Mucosa of stomach (tissue), 1 donor: ENCODE results near the gene ATP1B1.
A peak's percentile ranks its signal among the peaks of the same experiment; 100 is the strongest.

Experiments used
- H3K27me3 ChIP-seq: one replicate; pipeline ENCODE4 v1.7.0; 2013; ENCODE audit warnings: mild to moderate bottlenecking, low read length; ENCODE audit not compliant: control insufficient read depth, insufficient read depth
- H3K36me3 ChIP-seq: one replicate; pipeline ENCODE4 v1.7.0; 2013; ENCODE audit warnings: low read length; ENCODE audit not compliant: control insufficient read depth, insufficient read depth
- H3K4me1 ChIP-seq: one replicate; pipeline ENCODE4 v1.7.0; 2013; ENCODE audit warnings: mild to moderate bottlenecking, low read length; ENCODE audit not compliant: control insufficient read depth, insufficient read depth
- H3K4me3 ChIP-seq: one replicate; pipeline ENCODE4 v1.7.0; 2013; ENCODE audit warnings: low read length
- H3K9ac ChIP-seq: one replicate; pipeline ENCODE4 v1.7.0; 2013; ENCODE audit warnings: mild to moderate bottlenecking, low read length, moderate library complexity
- H3K9me3 ChIP-seq: one replicate; pipeline ENCODE4 v1.7.0; 2013; ENCODE audit warnings: mild to moderate bottlenecking, low read length, moderate library complexity; ENCODE audit not compliant: control insufficient read depth
- donor health status: Pancreatic carcinoma.

ATP1B1 gene

DNA sequence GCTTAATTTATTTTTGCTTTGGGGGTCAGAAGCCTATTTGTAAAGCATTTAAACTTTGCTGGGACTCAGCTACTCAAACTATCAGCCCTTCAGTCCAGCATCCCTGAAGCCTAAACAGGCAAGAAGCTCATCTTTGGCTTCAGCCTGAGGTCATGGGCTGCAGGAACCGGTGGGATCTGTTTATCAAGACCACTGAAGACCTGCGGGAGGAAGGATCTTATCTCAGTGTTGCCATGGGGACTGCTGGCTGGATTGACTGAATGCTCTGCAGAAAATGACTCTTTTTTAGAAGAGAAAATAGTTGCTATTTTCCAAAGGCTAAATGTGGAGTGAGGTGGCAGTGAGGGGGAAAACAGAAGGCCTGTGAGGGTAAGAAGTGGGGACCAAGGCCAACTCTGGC lies 20.6 kb upstream of the ATP1B1 start:
- Histone ChIP-seq H3K4me1 (peaks cover 17% of the 10 kb centered on the region), H3K4me3 (no peak overlapping the region), H3K27me3 (no peaks in the 10 kb centered on the region), H3K9me3 (no peaks in the 10 kb centered on the region), H3K36me3 (no peaks in the 10 kb centered on the region), H3K9ac (no peak overlapping the region)

DNA sequence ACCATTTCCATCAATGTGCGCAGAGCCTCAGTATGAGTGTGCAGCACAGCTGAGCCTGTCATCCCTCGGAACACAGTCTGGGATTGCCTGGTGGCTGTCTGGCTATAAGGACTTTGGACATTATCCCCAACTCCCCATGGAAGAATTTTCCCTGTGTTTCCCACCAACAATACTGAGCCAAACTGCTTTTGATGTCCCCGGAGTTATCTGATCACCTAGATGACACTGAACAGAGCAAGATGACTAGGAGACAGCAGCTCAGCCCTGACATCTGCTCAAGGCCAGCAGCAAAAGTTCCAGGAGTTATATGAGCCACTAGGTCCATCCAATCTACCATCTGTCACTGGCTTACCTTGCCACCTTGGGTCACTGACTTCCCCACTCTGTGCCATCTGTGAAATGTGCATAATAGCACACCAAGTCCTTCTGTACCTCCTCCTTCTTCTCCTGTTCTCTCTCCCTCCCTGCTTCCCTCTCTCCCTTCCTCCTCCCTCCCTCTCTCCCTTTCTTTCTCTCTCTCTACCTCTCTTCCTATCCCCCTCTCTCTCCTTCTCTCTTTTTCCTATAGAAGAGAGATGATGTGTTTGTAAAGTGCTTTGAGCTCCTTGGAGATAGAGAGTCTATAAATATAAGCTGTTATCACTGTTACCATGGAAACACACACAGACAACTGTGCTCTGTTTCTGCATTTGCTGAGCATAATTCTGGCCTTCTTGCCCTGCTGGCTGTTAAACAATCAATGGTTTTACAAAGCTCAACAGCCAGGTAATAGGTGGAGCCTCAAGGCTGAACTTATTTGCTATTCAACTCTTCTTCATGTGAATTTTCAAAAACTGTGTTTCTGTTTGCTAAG lies 19.7 kb upstream of the ATP1B1 start:
- no peaks in the 10 kb centered on the region for H3K9me3 ChIP-seq
- no peak overlapping the region for H3K4me3 ChIP-seq
- H3K36me3 ChIP-seq, result no peaks in the 10 kb centered on the region
- no peaks in the 10 kb centered on the region for H3K27me3 ChIP-seq
- H3K4me1 ChIP-seq, result peaks cover 17% of the 10 kb centered on the region
- no peak overlapping the region for H3K9ac ChIP-seq

DNA sequence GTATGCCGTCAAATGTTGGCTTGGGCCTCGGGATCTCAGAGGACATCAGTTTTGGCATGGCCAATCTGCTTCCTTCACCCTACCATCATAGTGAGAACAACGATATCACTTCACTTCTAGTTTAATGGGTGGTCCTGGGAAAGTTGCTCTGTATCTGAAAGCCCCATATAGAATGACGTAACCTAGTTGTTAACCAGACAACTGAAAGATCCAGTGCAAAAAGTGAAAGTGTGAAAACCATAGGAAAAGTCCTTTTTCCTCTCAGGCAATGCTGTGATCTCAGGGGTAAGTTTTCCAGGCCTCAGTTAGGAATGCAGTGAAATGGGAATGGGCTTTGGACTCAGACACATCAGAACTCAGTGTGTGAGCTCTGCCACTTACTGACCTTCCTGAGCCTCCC lies 18.6 kb upstream of the ATP1B1 start:
- no peak overlapping the region for H3K9ac ChIP-seq
- no peaks in the 10 kb centered on the region for H3K9me3 ChIP-seq
- no peaks in the 10 kb centered on the region for H3K36me3 ChIP-seq
- H3K4me1 ChIP-seq, result peaks cover 17% of the 10 kb centered on the region
- no peak overlapping the region for H3K4me3 ChIP-seq
- H3K27me3 ChIP-seq, result no peaks in the 10 kb centered on the region

DNA sequence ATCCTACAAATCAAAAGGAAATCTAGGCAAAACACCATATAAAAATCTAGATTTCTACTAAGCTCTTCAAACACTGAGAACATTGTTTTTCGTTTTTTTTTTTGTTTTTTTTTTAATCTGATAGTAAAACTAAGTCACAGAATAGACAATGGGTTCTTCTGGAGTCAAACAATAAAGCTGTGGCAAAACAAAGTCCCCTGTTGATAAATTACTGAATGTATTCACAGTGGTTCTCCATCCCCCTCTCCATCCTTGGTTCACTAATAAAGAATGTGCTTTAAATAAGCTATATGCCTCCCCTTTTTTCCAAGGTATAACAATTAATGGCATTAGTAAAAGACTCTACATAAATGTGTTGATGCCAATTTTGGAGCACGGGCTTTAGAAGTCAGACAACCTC lies 16.7 kb upstream of the ATP1B1 start:
- Histone ChIP-seq H3K4me1 (peaks cover 18% of the 10 kb centered on the region), H3K9ac (no peak overlapping the region), H3K36me3 (no peaks in the 10 kb centered on the region)

DNA sequence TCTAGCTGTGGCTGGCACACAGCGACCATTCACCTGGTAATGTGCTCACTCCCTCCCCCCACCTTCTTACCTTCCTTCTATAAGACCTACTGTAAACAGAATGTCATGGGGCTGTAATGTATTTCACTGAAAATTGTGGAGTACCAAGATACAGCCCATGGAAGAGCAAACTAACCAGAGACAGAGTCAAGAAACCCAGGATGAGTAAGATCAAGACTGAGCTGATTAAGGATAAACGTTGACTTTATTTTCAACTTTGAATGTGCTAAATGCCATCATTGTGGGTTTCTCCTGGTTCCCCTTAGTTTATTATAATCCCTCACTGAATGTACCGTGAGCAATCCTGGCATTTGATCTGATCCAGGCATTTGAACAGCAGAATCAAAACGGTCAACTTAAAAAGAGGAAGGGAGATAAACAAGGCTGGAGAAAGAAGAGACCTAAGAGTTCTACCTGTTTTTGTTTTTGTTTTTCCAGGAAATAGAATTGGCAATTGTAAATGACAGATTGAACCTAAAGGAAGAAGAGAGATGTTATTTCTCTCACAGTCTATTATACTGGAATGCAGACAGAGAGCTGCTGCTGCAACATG lies 16.1 kb upstream of the ATP1B1 start:
- peaks cover 25% of the 10 kb centered on the region for H3K4me1 ChIP-seq
- no peak overlapping the region for H3K4me3 ChIP-seq
- H3K27me3 ChIP-seq, result no peaks in the 10 kb centered on the region
- no peaks in the 10 kb centered on the region for H3K9me3 ChIP-seq
- no peak overlapping the region for H3K9ac ChIP-seq
- H3K36me3 ChIP-seq, result no peaks in the 10 kb centered on the region

More for the DNA sequence above, 16.7 kb upstream of the ATP1B1 start:
- Histone ChIP-seq H3K27me3 (no peaks in the 10 kb centered on the region), H3K9me3 (no peaks in the 10 kb centered on the region), H3K4me3 (no peak overlapping the region)

DNA sequence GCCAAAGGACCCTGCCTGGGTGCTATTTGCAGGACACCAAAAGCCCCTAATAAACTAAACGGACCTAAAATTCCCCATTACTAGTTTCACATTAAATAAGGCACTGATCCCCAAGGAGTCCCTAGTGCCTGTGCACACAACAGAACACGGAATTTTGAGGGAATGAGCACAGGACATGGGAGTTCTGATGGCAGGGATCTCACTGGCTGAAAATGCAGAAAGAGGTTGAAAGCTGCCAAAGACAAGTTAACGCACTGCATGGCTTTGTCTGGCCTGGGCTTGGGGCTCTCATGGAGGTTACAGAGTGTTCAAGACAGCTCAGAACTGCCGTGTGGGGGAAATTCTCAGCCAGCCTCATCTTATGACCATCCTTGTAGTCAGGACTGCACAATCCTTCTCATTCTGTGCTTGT lies 15.6 kb upstream of the ATP1B1 start:
- Histone ChIP-seq H3K9me3 (no peaks in the 10 kb centered on the region), H3K36me3 (no peaks in the 10 kb centered on the region), H3K9ac (no peak overlapping the region), H3K4me1 (peaks cover 25% of the 10 kb centered on the region), H3K4me3 (no peak overlapping the region), H3K27me3 (no peaks in the 10 kb centered on the region)

DNA sequence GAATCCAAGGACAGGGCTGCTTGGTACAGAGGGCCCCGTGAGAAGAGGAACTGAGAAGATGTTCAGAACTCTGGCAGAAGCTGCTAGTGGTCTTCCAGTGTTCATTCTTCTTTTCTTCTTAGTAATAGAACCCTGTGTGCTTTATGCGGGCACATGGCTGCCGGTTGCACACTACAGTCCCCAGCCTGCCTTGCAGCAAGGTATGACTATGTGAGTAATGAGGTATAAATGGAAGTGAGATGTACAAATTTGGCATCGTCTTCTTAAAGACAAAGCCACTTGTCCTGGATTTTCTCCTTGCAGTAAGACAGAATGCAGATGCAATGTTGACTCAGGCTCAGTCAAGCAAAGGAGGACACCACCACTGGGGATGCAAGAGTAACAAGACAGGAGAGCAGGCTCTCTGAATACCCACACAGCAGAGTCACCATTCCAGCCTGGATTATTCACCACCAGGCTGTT lies 15.0 kb upstream of the ATP1B1 start:
- Histone ChIP-seq H3K27me3 (no peaks in the 10 kb centered on the region), H3K9me3 (no peaks in the 10 kb centered on the region), H3K36me3 (no peaks in the 10 kb centered on the region), H3K9ac (no peak overlapping the region), H3K4me1 (peaks cover 24% of the 10 kb centered on the region), H3K4me3 (no peak overlapping the region)

DNA sequence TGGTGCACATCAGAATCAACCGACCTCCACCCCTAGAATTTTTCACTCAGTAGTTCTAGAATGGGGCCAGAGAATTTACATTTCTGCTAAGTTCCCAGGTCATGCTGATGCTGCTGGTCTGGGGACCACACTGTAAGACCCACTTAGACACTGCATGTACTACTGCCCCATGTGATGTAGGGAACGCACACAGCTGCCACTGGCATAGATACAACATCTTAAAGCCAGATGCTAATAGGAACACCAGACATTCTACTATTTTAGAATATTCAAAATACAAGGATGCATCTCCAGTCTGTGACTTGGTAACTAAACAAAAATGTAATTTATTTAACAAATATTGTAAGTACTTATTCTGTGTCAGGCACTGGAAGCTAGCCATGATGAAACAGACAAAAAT lies 14.1 kb upstream of the ATP1B1 start:
- H3K9me3 ChIP-seq, result no peaks in the 10 kb centered on the region
- H3K36me3 ChIP-seq, result no peaks in the 10 kb centered on the region
- no peak overlapping the region for H3K9ac ChIP-seq
- no peaks in the 10 kb centered on the region for H3K27me3 ChIP-seq
- peaks cover 16% of the 10 kb centered on the region for H3K4me1 ChIP-seq
- H3K4me3 ChIP-seq, result no peak overlapping the region

DNA sequence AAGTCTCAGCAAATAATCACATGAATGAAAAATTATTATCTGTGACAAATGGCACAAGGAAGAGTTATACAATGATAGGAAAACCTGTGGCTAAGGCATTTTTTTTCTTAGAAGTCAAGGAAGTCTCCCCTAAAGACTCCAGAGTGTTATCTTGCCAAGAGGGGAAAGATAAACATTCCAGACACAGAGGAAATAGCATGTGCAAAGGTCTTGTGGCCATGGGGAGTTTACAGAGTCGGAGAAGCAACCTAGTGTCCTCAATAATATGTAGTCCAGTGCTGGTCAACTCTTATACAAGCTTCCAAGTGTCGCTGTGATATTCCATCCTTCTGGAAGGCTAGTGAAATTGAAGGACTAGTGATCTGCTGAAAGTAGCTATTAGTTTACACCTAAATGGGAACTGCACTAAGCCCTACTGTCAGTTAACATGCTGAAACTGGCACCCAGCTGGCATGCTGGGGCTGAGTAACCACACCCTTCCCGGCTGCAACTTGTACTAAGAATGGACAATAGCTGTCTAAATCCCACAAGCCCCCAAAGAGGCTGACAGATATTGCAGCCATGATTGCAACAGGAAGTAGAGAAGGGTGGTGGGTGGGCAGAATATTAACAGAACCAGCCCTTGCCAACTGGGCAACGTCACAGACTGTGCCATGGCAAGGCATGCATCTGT lies 11.5 kb upstream of the ATP1B1 start:
- Histone ChIP-seq H3K4me1 (peaks cover 15% of the 10 kb centered on the region), H3K9ac (no peak overlapping the region), H3K36me3 (no peaks in the 10 kb centered on the region), H3K4me3 (no peak overlapping the region), H3K9me3 (no peaks in the 10 kb centered on the region), H3K27me3 (no peaks in the 10 kb centered on the region)

DNA sequence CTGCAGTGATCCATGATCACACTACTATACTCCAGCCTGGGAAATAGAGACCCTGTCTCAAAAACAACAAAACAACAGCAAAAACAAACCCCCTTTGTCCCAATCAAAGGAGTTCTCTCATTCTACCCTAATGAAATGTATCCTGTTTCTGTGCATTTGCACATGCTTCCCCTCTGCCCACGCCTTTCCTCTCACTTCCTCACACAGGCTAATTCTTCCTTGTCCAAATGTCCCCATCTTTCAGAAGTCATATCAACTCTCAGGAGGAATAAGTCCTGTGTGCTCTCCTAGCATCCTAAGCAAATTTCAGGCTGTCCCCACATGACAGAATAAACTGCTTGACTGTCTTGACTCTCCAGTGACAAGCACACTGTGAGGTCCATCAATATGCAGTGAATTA lies 8.1 kb upstream of the ATP1B1 start:
- Histone ChIP-seq H3K4me3 (no peak overlapping the region), H3K9ac (peak overlapping the region; percentile 9), H3K9me3 (no peaks in the 10 kb centered on the region), H3K36me3 (no peaks in the 10 kb centered on the region), H3K4me1 (peaks cover 33% of the 10 kb centered on the region), H3K27me3 (no peaks in the 10 kb centered on the region)

DNA sequence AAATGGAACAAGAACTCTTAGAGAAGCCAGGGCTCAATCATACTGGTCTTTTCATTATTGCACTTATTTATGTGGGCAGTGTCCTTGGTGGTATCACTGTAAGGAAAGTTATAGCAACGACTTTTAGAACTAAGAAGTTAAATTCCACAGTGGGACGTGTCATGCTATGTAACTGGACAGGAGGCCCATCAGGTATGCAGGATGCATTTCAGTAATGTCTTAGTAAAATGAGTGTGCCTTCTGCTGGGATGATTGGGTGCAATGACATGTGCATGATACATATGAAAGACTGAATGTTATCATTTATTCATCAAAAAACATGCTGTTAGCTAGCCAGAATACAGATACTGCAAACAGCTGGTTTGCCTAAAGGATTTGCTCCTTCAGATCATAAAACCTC lies 6.9 kb upstream of the ATP1B1 start:
- Histone ChIP-seq H3K4me1 (peaks cover 45% of the 10 kb centered on the region), H3K27me3 (no peaks in the 10 kb centered on the region), H3K36me3 (no peaks in the 10 kb centered on the region), H3K9me3 (no peaks in the 10 kb centered on the region), H3K9ac (no peak overlapping the region), H3K4me3 (no peak overlapping the region)

DNA sequence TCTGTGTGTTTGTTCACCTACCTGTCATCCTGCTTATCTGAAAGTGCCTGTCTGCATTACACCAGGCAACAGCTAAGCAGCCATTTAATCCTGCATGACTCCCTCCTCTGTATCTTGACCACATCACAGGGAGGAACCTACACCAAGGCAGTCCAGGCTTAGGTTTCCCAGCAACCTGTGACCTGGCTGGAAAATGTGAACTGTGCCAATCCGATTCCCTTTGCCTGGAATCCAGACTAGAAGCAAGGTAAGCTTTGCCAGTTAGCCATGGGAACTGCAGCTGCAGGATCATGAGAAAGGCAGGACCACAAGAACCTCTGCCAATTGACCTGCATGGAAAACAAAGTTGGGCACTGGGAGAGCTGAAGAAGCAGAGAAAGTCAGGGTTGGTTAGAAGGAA lies 6.3 kb upstream of the ATP1B1 start:
- Histone ChIP-seq H3K4me1 (peaks cover 46% of the 10 kb centered on the region), H3K9ac (no peak overlapping the region)

More for the DNA sequence above, 6.3 kb upstream of the ATP1B1 start:
- no peak overlapping the region for H3K4me3 ChIP-seq
- no peaks in the 10 kb centered on the region for H3K27me3 ChIP-seq
- no peaks in the 10 kb centered on the region for H3K9me3 ChIP-seq
- no peaks in the 10 kb centered on the region for H3K36me3 ChIP-seq
